Medulla oblongata (tissue), 1 donor: ENCODE results near the gene USP24.
"Not testable (repeated sequence)": the region's sequence is repeated elsewhere in the genome, so short reads cannot be mapped to it uniquely, and the experiment has no call there.

Source experiments
- DNase-seq: peaks from one replicate; pipeline ENCODE4 v3.0.0-alpha.2; 2015; ENCODE audit errors: extremely low spot score

The USP24 gene

GRCh38 chr1:55232448-55233144, 17.4 kb upstream of the USP24 start:
- peak; percentile 21 for DNase-seq

- DNase-seq: no peak
Observed at GRCh38 chr1:55231745-55232144, 16.6 kb upstream of the USP24 start.

- DNase-seq: no peak
Observed at GRCh38 chr1:55230659-55231058, 15.5 kb upstream of the USP24 start.

- not testable (repeated sequence) for DNase-seq
Observed at GRCh38 chr1:55229726-55230125, 14.6 kb upstream of the USP24 start.

- no peak for DNase-seq
Observed at GRCh38 chr1:55225228-55225627, 10.1 kb upstream of the USP24 start.

- no peak for DNase-seq
Observed at GRCh38 chr1:55224729-55225128, 9.6 kb upstream of the USP24 start.

GRCh38 chr1:55222152-55222551, 7.0 kb upstream of the USP24 start:
- no peak for DNase-seq

GRCh38 chr1:55217226-55217986, 2.2 kb upstream of the USP24 start:
- peak; percentile 86 for DNase-seq

GRCh38 chr1:55216096-55216495, 932 bp upstream of the USP24 start:
- peak; percentile 24 for DNase-seq

- DNase-seq: peak; percentile 36
Observed at GRCh38 chr1:55214934-55215193, 300 bp downstream of the USP24 start.

- DNase-seq: peak; percentile 51
Observed at GRCh38 chr1:55214212-55214933, 791 bp downstream of the USP24 start.

- DNase-seq: no peak
Observed at GRCh38 chr1:55213885-55214211, 1.3 kb downstream of the USP24 start.

GRCh38 chr1:55213151-55213884, 1.8 kb downstream of the USP24 start:
- DNase-seq: peak; percentile 28

GRCh38 chr1:55212349-55213150, 2.6 kb downstream of the USP24 start:
- DNase-seq: peak; percentile 23

- DNase-seq: peak; percentile 37
Observed at GRCh38 chr1:55211863-55212262, 3.3 kb downstream of the USP24 start.

- no peak for DNase-seq
Observed at GRCh38 chr1:55210990-55211801, 4.0 kb downstream of the USP24 start.

GRCh38 chr1:55209247-55209646, 5.9 kb downstream of the USP24 start:
- DNase-seq: peak; percentile 28

GRCh38 chr1:55206210-55206609, 9.0 kb downstream of the USP24 start:
- no peak for DNase-seq

GRCh38 chr1:55204997-55205396, 10.2 kb downstream of the USP24 start:
- DNase-seq: no peak

GRCh38 chr1:55203064-55203463, 12.1 kb downstream of the USP24 start:
- no peak for DNase-seq

GRCh38 chr1:55200667-55201066, 14.5 kb downstream of the USP24 start:
- DNase-seq: no peak
